HG02938 (cell line): ENCODE results near the gene DDIT3.
"Not testable (repeated sequence)": the region's sequence is repeated elsewhere in the genome, so short reads cannot be mapped to it uniquely, and the experiment has no call there.

Experiments used
- ATAC-seq: cut with Tn5 transposase; IDR thresholded peaks from one replicate; pipeline ENCODE4 v1.9.1; 2021; ENCODE audit warnings: mild to moderate bottlenecking, moderate library complexity; ENCODE audit not compliant: unreplicated experiment

The DDIT3 gene

GRCh38 chr12:57520053-57520818, at the start of gene DDIT3:
Gene DDIT3 (minus strand): TSS chr12:57520514. CDS start chr12:57517406, 3,108 bp downstream.
- ATAC-seq = peak; percentile 68

- ATAC-seq = no peak
These were observed 49.5 kb upstream of the DDIT3 start for GRCh38 chr12:57569858-57570257.

GRCh38 chr12:57568838-57569237, 48.5 kb upstream of the DDIT3 start:
- ATAC-seq = no peak

- no peak for ATAC-seq
These were observed 43.9 kb upstream of the DDIT3 start for GRCh38 chr12:57564178-57564740.

GRCh38 chr12:57563358-57563757, 43.0 kb upstream of the DDIT3 start:
- ATAC-seq = no peak

GRCh38 chr12:57561117-57561516, 40.8 kb upstream of the DDIT3 start:
- not testable (repeated sequence) for ATAC-seq

- no peak for ATAC-seq
These were observed 40.2 kb upstream of the DDIT3 start for GRCh38 chr12:57560516-57560915.

GRCh38 chr12:57558864-57559263, 38.5 kb upstream of the DDIT3 start:
- no peak for ATAC-seq

- ATAC-seq = no peak
These were observed 34.6 kb upstream of the DDIT3 start for GRCh38 chr12:57554897-57555296.

- ATAC-seq = no peak
These were observed 34.1 kb upstream of the DDIT3 start for GRCh38 chr12:57554453-57554852.

- ATAC-seq = no peak
These were observed 33.3 kb upstream of the DDIT3 start for GRCh38 chr12:57553343-57554202.

- ATAC-seq = no peak
These were observed 32.6 kb upstream of the DDIT3 start for GRCh38 chr12:57552835-57553313.

GRCh38 chr12:57552306-57552651, 32.0 kb upstream of the DDIT3 start:
- ATAC-seq = no peak

- no peak for ATAC-seq
These were observed 31.5 kb upstream of the DDIT3 start for GRCh38 chr12:57551637-57552305.

- ATAC-seq = no peak
These were observed 30.6 kb upstream of the DDIT3 start for GRCh38 chr12:57550641-57551549.

- no peak for ATAC-seq
These were observed 29.8 kb upstream of the DDIT3 start, which contains the start of gene KIF5A for GRCh38 chr12:57549909-57550640. Gene KIF5A (plus strand): TSS chr12:57550044. CDS start chr12:57550272, 228 bp downstream.

GRCh38 chr12:57549203-57549908, 29.0 kb upstream of the DDIT3 start:
- no peak for ATAC-seq

- no peak for ATAC-seq
These were observed 28.2 kb upstream of the DDIT3 start for GRCh38 chr12:57548488-57548887.

GRCh38 chr12:57548013-57548315, 27.6 kb upstream of the DDIT3 start:
- no peak for ATAC-seq
